ENCODE results near the gene IMP4. TPM values are rescaled to one million over a fixed set of nuclear protein-coding genes. Genes with fewer than 3 reads are reported as not detected.
A peak's percentile ranks its signal among the peaks of the same experiment; 100 is the strongest.

IMP4 gene
- total RNA-seq, 1 donor, result 55.7 TPM

DNA sequence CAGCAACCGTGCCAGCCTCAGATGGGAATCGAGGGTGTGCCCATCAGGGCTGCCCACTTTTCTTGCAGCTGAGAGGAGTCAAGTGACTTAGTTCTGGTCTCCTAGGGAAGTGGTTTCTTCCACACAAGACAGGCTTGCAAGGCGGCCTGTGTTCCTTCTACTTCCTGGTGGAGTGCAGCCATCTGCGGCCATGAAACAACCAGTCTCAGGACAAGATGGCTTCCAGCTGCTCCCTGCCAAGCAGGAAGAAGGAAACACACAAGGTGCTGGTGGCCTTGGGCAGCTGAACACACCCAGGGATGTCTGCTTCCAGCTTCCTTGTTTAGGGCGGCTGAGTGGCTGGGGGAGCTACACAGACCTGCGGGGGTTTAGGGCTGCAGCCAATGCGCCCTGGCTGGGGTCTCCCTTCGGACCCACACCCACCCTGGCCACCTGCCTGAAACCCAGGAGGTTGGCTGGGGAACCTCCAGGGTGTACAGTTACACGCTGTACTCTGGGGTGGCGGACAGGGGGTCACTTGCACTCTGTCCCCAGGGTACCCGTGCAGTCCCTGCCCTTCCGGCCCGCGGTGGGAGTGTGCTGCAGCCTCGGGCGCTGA is 47.9 kb downstream of the IMP4 start:
- Histone ChIP-seq H4K20me1 (ENCODE audit: insufficient read depth, low read length) (peaks cover 4% of the 10 kb centered on the region), H3K4me1 (ENCODE audit: insufficient read depth, low read length) (peaks cover 11% of the 10 kb centered on the region), H3K4me3 (ENCODE audit: insufficient read depth, low read length) (peak overlapping the region; percentile 85), H3K4me2 (ENCODE audit: insufficient read depth, low read length) (peak overlapping the region; percentile 97), H2AFZ (ENCODE audit: low read length) (peak overlapping the region; percentile 89), H3K27me3 (ENCODE audit: insufficient read depth, low read length) (no peaks in the 10 kb centered on the region), H3K27ac (ENCODE audit: low read depth, low read length) (peak overlapping the region; percentile 60), H3K79me2 (ENCODE audit: insufficient read depth, low read length) (no peaks in the 10 kb centered on the region), H3K36me3 (ENCODE audit: insufficient read depth, low read length) (no peaks in the 10 kb centered on the region), H3K9me3 (ENCODE audit: low read depth, low read length) (no peaks in the 10 kb centered on the region)
- no peak for TF ChIP-seq CTCF (IDR thresholded peaks at IDR 0.05; ENCODE audit: extremely low read depth, low read depth, low read length)
- DNase-seq (ENCODE audit: insufficient read length, low spot score, missing footprints), result no peak

DNA sequence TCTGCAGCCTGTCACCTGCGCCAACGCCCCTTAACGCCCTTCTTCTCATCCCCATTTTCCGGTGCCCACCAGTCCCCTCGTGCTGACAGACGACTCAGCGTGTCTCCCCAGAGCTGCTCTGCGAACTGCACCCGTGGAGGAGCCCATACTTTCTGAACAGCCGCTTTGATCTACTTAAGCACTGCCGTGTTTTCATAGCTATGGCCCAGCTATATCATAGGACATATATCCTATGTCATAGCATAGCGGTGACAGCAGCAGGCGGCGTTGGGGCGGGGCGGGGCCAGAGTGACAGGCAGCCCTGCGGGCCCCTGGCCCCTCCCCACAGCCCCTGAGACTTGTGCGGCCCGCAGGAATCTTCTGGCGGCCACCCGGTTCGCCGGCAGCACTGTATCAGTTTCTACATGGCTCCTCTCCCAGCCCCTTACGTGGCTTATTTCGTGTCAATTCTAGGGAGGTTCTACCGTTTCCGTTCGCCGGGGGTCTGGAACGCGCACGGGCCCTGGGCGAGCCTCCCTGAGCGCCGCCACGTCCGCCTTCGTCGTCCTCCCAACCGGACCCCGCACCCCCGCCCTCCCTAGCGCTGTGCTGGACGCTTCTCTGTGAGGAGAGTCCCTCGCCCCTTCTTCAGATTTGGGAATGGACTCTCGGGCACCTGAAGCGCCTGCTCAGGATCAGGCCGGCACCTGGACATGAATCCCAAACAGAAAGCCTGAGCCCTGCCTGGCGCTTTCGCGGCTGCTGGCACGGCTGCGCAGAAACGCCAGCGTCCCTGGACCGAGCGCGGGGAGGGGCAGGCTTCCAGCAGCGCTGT is 48.6 kb downstream of the IMP4 start:
- H3K27ac ChIP-seq (ENCODE audit: low read depth, low read length), result peak overlapping the region; percentile 60
- peaks cover 4% of the 10 kb centered on the region for H4K20me1 ChIP-seq (ENCODE audit: insufficient read depth, low read length)
- no peaks in the 10 kb centered on the region for H3K9me3 ChIP-seq (ENCODE audit: low read depth, low read length)
- TF ChIP-seq CTCF (IDR thresholded peaks at IDR 0.05; ENCODE audit: extremely low read depth, low read depth, low read length), result no peak
- no peaks in the 10 kb centered on the region for H3K79me2 ChIP-seq (ENCODE audit: insufficient read depth, low read length)
- H3K4me3 ChIP-seq (ENCODE audit: insufficient read depth, low read length), result peak overlapping the region; percentile 85
- peak overlapping the region; percentile 89 for H2AFZ ChIP-seq (ENCODE audit: low read length)
- no peaks in the 10 kb centered on the region for H3K27me3 ChIP-seq (ENCODE audit: insufficient read depth, low read length)
- peak; percentile 93 for DNase-seq (ENCODE audit: insufficient read length, low spot score, missing footprints)
- no peaks in the 10 kb centered on the region for H3K36me3 ChIP-seq (ENCODE audit: insufficient read depth, low read length)
- H3K4me2 ChIP-seq (ENCODE audit: insufficient read depth, low read length), result peak overlapping the region; percentile 97
- H3K4me1 ChIP-seq (ENCODE audit: insufficient read depth, low read length), result peaks cover 11% of the 10 kb centered on the region

DNA sequence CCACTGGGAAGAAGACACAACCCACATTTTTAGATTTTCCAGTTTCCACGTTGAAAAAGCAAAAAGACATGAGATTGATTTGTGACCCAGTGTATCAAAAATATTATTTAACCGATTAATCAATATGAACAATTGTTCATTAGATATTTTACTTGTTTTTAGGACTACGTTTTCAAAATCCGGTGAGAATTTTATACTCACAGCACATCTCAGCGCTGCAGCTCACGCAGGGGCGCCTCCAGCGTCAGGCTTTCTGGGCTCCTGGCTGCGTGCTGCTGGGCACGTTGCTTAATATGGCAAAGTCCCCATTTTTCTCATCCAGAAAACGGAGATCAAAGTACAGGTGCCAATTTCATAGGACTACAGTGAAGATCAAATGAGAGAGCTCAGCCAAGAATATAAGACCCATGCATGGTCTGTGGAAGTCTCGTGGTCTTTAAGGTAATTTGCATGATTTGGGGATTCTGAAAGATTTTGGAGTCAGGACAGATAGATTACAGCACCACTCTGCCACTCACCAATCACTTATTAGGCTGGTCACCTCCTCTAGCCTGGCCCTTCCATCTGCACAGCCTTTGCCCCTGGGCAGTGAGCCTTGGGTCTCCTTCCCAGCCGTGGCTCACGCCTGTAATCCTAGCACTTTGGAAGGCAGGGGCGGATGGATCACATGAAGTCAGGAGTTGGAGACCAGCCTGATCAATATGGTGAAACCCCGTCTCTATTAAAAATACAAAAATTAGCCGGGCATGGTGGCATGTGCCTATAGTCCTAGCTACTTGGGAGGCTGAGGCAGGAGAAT is 49.4 kb downstream of the IMP4 start:
- H3K36me3 ChIP-seq (ENCODE audit: insufficient read depth, low read length), result no peaks in the 10 kb centered on the region
- peak overlapping the region; percentile 85 for H3K4me3 ChIP-seq (ENCODE audit: insufficient read depth, low read length)
- H3K27ac ChIP-seq (ENCODE audit: low read depth, low read length), result no peak overlapping the region
- no peaks in the 10 kb centered on the region for H3K79me2 ChIP-seq (ENCODE audit: insufficient read depth, low read length)
- no peaks in the 10 kb centered on the region for H4K20me1 ChIP-seq (ENCODE audit: insufficient read depth, low read length)
- H3K9me3 ChIP-seq (ENCODE audit: low read depth, low read length), result no peaks in the 10 kb centered on the region
- peak overlapping the region; percentile 97 for H3K4me2 ChIP-seq (ENCODE audit: insufficient read depth, low read length)
- no peak for TF ChIP-seq CTCF (IDR thresholded peaks at IDR 0.05; ENCODE audit: extremely low read depth, low read depth, low read length)
- H2AFZ ChIP-seq (ENCODE audit: low read length), result peak overlapping the region; percentile 89
- no peaks in the 10 kb centered on the region for H3K27me3 ChIP-seq (ENCODE audit: insufficient read depth, low read length)
- DNase-seq (ENCODE audit: insufficient read length, low spot score, missing footprints), result no peak
- peaks cover 11% of the 10 kb centered on the region for H3K4me1 ChIP-seq (ENCODE audit: insufficient read depth, low read length)

All from osteoblast (primary cell).